BE2C (cell line): ENCODE data around the gene FASTKD2.

Experiments used
- DNase-seq: peaks from one replicate; pipeline ENCODE4 v3.0.0-alpha.2; 2020
- H3K27me3 ChIP-seq: fragments of 250-450 bp; sonication (Bioruptor Pico); 2 replicates; pipeline ENCODE4 v1.5.1; 2020; ENCODE audit warnings: mild to moderate bottlenecking
- H3K36me3 ChIP-seq: fragments of 250-450 bp; sonication (Bioruptor Pico); 2 replicates; pipeline ENCODE4 v1.5.1; 2020; ENCODE audit warnings: mild to moderate bottlenecking
- H3K4me1 ChIP-seq: fragments of 250-450 bp; sonication (Bioruptor Pico); 2 replicates; pipeline ENCODE4 v1.5.1; 2020
- H3K4me3 ChIP-seq: 2 replicates; pipeline ENCODE4 v1.5.1; 2011; ENCODE audit warnings: low read depth, low read length
- H3K9me3 ChIP-seq: fragments of 250-450 bp; sonication (Bioruptor Pico); 2 replicates; pipeline ENCODE4 v1.5.1; 2020
- CTCF ChIP-seq: IDR thresholded peaks from 2 replicates; pipeline ENCODE4 v1.5.1; 2012; ENCODE audit warnings: mild to moderate bottlenecking, low read depth, low read length

FASTKD2 gene

GRCh38 chr2:206838690-206839089, 73.3 kb downstream of the FASTKD2 start:
- Histone ChIP-seq H3K36me3 (no peaks in the 10 kb centered on the region), H3K27me3 (no peaks in the 10 kb centered on the region), H3K4me3 (no peak overlapping the region), H3K9me3 (peaks cover 3% of the 10 kb centered on the region; the same call in 1 of the 2 replicates), H3K4me1 (peaks cover 5% of the 10 kb centered on the region)
- no peak for TF ChIP-seq CTCF
- no peak for DNase-seq

GRCh38 chr2:206840999-206841398, 75.6 kb downstream of the FASTKD2 start:
- H3K4me3 ChIP-seq = no peak overlapping the region
- H3K4me1 ChIP-seq = peaks cover 5% of the 10 kb centered on the region
- TF ChIP-seq CTCF = peak; percentile 28; the same call in 1 of the 2 replicates
- H3K27me3 ChIP-seq = no peaks in the 10 kb centered on the region
- no peaks in the 10 kb centered on the region for H3K36me3 ChIP-seq
- no peak for DNase-seq
- H3K9me3 ChIP-seq = peaks cover 3% of the 10 kb centered on the region; the same call in 1 of the 2 replicates
